GM19351 (cell line): ENCODE data around the gene PLCL1.
A peak's percentile ranks its signal among the peaks of the same experiment; 100 is the strongest.

Experiments
- ATAC-seq: cut with Tn5 transposase; IDR thresholded peaks from one replicate; pipeline ENCODE4 v1.9.1; 2021; ENCODE audit warnings: mild to moderate bottlenecking, moderate library complexity; ENCODE audit not compliant: unreplicated experiment

The PLCL1 gene

DNA sequence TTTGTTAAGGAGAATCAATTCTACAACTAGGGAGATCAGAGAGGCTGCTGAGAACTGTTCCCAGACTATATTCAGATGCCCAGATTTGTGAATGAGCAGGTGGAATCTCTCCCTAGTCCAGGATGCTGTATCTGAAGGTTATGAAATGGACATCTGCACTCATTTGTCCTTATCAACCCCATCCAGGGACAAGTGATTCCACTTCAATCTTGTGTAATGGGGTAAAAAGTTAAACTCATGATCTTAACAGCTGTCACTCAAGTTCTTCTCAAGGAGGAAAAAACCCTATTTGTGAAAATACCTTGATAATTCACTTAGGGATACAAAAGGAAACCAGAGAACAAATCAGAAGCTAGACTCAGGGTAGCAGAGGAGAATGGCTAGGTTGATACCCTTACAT is 144.8 kb downstream of the PLCL1 start:
- ATAC-seq, result no peak

DNA sequence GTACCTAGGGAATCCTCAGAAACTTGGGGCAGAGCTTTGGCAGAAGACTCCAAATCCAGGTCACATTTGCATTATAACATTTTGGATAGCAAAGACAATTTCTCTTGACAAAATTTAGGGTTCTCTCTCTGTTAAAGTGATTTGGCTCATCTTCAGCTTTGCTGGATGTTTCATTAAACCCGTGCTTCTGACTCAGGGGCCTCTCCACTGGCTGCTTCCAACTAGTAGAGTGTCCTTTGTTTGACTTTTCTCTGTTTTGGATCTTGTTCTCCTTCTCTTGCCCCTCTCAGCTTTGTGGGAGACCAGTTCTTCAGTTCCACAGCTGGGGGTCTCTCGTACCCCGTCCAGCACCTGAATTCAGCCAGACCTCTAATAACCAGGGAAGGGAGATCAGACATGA is 145.6 kb downstream of the PLCL1 start:
- no peak for ATAC-seq

DNA sequence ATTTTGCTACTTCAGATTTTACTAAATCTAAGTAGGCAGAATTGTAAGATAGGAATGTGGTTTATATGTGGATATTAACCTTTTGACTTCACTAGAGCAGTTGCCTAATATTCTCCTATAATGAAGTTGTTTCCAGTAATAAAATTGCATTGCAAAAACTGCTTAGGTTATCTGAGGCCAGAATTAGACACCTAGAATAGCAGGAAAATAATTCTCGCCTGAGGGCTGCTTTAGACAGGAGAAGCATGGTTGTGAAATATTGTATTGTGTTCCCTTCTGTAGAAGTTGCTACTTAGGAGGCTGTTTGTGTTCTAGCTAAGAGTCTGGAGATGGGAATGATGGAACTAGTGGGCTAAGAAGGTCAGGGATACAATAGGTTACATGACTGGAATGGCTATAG is 146.3 kb downstream of the PLCL1 start:
- ATAC-seq, result no peak

DNA sequence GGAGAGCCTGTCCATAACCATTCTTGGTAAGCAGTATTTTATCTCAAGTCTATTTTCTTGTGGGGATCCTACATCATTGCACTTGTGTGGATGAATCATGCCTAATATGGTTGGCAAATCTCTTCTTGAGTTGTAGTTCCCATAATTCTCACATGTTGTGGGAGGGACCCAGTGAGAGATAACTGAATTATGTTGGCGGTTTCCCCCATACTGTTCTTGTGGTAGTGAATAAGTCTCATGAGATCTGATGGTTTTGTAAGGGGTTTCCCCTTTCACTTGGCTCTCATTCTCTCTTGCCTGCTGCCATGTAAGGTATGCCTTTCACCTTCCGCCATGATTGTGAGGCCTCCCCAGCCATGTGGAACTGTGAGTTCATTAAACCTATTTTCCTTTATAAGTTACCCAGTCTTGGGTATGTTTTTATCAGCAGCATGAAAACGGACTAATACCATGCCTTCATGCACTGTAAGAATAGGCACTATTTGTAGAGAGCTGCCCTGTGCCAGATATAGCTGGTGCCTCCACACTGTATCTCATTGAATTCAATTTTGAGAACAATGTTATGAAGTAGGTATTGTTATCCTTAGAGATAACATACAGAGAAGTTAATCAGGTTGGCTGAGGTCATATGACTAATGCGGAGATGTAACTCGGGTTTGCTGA is 148.3 kb downstream of the PLCL1 start:
- ATAC-seq, result no peak

DNA sequence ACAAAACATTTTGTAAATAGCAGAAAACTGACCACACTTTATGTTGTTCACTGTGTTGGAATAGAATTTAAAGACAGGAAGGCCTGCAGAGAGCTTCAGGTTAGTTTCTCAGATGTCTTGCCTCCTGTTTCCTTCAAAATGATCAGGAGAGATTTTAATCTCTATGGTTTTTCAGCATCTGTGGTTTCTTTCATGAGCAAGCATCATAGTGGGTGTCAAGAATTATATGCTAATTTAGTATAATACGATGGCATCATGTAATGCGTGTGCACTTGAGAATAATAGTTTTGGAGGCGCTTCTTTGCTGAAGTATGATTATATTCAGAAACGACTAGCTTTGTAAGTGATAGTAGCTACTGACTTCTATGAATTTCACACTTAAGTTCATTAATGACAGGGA is 149.9 kb downstream of the PLCL1 start:
- no peak for ATAC-seq

DNA sequence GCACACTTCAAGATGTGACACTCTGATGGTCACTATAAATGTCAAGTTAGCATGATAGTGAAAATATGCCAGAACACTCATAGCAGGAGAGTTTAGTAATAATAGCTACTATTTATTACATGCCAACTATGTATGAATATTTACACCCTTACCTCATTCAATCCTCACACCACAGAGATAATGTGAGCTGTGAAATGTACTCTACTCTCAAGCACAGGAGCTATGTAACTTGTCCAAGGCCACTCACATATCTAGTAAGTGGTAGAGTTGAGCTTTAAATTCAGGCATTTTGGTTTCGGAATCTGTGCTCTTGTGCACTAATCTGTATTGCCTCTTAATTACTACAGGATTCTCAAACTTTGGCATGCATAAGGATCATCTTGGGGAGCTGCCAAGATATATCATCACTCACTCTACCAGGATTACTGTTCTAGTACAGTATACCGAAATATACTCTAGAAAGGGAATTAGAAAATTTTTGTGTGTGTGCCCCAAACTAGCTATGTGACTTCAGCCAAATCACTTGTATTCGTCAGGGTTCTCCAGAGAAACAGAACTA is 154.3 kb downstream of the PLCL1 start:
- ATAC-seq, result no peak

DNA sequence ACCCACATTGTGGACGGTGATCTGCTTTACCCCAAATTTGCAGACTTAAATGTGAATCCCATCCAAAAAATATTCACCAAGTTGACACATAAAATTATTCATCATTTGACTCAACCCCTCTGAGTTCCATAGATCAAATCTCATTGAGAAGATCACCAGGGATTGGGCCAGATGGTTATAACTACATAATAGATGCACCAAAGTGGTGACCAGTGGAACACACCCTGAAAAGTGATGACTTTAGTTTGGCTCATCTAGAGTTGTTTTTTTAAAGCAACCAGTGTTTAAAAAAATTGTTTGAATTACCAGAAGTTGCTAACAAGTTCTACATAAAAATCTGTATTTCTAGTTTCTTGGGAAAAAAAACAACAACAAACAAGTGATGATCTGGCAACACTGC is 155.0 kb downstream of the PLCL1 start:
- no peak for ATAC-seq

DNA sequence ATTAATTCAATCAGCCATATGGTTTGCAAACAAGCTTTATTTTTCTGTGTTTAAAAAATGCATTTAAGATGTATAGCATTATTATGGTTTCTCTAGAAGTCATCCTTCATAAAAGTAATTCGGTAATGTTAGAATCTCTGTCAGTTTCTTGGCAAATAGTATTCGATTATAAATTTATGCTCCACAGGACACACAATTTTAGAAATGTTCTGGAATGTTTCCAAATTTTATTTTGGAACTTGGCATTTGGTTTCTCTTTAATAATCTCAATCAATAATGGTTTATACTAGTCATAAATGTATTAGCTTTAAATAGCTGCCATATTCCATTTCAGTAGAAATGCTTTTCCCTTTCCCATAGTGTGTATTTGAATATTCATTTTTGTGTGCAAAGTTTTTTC is 156.4 kb downstream of the PLCL1 start:
- no peak for ATAC-seq

DNA sequence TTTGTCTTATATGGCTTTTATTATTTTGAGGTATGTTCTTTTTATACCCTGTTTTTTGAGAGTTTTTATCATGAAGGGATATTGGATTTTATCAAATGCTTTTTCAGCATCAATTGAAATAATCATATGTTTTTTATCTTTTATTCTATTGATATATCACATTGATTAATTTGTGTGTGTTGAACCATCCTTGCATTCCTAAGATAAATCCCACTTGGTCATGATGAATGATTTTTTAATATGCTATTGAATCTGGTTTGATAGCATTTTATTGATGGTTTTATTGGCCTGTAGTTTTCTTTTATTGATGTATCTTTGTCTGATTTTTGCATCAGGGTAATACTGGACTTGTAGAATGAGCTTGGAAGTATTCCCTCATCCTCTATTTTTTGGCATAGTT is 160.3 kb downstream of the PLCL1 start:
- ATAC-seq, result no peak

DNA sequence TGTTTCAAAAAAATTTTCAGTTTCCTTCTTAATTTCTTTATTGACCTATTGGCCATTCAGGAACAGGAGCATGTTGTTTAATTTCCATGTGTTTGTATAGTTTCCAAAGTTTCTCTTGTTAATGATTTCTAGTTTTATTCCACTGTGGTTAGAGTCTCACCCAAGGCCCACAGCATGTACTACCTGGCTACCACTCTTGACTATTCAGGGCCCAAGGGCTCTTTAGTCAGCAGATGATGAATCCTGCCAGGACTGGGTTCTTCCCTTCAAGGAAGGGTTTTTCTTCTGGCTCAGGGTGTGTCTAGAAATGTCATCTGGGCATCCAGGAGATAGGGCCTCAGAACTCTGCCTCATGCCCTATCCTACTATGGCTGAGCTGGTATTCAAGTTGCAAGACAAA is 161.4 kb downstream of the PLCL1 start:
- ATAC-seq, result no peak

DNA sequence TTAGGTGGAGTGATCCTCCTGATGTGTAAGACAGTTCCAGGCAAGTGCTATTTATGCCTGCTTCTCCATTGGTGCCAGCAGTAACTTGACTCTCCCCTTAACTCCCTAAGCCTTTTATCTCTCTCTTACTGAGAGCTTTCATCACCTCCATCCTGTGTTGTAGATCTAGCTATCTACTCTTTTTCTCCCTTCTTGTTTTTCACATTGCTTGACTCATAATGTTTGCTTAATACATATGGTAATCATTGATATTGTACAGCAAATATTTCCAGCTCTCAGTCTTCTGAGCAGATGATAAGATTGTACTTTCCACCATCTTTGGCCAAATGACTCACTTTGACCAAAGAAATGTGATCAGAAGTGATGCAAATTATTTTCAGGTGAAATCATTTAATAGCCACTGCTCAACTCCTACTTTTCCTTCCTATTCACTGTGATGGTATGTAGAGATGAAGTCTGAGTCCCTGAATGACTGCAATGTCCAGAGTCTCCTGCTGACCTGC is 165.0 kb downstream of the PLCL1 start:
- no peak for ATAC-seq

DNA sequence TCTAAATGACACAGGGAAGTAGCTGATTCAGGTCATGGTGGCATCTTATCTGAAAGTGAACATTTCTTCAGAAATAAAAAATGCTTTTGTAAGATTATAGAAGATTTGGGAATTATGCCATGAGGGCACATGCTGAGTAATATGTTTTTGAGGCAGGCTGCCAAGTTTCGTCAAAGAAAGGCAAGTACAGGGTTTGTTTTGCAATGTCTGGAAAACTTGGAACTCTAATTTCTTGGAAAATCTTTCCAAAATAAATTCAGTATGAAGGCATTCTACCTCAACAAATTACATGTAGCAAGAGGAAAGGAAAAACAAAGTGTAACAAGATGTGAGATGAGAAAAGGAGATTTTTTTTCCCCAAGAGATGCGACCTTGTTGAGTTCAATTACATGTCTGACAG is 167.7 kb downstream of the PLCL1 start:
- no peak for ATAC-seq

DNA sequence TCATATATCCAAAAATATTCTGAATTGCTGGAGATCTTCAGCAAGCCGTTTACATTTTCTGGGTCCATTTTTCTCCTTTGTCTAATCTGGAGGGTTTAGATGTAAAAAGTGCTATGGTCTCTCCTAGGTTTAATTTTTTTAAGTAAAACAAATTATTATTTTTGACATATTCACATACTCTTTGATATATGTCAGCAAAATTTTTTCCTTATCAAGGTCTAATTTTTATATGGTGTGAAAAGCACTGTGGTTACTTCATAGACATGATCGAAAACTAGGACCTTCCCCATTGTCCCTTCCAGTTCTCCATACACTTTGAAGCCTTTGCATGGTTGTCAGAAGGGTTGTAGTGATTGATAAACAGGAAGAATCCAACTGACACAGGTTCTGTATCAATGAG is 168.2 kb downstream of the PLCL1 start:
- ATAC-seq, result no peak

DNA sequence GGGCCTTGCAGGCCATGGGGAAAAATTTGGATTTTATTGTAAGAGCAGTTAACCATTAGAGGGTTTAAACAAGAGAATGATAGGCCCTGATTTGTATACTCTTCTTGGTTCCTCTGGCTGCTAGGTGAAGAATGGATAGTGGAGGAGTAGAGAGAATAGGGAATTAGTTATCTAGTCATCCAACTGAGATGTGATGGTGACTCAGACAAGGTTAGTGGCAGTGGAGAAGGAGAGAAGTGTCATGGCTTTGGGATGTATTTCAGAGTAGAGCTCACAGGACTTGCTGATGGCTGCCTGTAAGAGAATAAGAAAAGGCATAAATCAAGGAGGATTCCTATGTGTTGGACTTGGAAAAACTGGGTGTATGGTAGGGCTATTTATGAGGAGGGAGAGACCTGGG is 169.4 kb downstream of the PLCL1 start:
- no peak for ATAC-seq

DNA sequence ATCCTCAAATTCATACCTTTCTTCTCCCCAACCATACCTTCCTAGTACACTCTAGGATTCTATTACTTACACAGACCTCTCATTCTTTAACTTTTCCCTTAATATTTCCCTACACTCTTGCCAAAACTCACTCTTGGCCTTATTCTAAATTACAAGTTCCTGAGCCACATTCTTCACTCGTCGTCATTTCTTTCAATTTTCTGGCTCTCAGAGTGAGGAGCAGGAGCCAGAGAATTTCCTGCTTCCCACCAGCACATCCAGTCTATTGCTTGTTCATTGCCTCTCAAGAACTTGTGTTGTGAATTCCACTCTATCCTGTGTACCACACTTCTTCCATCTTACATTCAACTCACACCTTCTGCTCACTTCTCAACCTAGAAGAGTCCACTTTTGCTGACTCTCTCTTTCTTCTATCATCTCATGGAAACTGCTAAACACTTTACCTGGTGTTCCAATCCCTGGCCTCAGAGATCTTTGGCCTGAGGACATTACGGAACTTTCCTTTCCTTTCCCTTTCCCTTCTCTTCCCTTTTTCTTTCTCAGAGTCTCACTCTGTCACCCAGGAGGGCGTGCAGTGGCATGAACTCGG is 171.6 kb downstream of the PLCL1 start:
- no peak for ATAC-seq

DNA sequence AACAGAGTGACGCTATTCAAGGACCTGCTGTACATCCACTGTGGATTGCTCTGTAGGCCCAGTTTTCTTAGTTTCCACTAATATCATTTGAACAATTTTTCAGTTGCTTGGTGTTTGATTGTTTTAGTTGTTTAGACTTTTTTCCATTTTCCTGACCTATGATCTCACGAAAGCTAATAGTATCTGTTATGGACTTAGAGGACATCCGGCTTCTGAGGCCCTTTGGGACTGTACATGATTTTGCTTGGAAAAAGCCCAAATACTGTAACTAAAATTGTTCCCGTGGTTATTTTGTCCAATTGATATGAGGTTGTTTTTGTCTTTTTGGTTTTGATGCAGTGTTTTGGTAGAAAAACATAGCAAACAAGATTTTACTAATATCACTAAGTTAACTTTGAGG is 174.6 kb downstream of the PLCL1 start:
- no peak for ATAC-seq

DNA sequence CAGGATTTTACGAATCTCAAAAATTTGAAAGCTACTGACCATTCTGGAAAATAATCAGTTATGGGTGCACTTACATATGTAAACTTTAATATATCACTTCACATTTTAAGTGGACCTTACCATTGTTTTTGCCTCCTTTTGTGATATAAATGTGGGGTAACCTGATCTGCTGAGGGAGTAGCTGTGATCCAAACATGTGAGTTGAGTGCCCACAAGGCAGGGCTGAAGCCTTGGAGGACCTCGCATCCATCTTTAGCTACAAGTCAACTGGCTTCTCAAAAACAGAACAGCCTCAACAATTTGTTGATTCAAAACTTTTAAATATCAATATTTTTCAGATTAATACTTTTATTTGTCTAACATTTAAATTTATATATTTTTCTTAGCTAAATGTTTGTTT is 178.2 kb downstream of the PLCL1 start:
- no peak for ATAC-seq

DNA sequence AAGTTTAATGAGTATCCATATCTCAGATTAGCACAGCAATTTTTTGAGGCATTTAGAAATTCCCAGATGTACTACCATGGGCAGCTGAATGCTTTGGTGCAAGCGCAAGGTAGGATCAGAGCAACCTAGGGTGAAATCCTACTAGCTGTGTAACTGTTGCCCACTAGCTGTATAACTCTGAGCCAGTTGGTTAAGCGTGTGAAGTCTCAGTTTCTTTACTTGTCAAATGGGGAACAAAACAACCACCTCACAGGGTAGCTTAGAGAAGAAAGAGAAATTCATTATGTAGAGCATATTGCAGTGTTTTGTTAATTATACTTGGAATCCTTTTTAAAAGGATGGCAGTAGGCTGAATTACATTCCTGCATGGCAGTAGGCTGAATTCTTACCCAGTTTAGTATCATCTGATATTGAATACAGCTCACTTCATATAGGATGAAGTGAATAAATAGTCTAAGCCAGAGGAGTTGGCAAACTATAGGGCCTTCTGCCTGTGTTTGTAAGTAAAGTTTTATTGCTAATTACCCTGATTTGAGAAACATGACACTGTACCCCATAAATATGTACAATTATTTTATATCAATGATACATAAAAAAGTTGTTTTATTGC is 180.7 kb downstream of the PLCL1 start:
- no peak for ATAC-seq

DNA sequence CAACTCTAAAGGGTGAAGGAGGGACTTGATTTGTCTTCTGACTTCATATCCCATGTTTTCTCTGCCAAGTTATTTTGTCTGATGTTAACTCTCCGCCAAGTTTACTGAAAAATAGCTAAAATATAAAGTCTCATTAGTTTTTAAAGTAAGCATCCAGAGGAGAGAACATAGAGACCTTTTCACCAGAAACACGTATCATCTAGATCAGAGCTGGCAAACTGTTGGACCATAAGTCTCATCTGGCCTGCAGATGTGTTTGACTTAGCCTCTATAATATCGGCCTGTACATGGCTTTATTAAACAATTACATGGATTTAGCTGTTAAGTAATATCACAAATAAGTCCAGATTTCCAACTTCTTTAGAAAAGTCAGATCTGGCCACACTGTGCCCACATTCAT is 182.6 kb downstream of the PLCL1 start:
- no peak for ATAC-seq

DNA sequence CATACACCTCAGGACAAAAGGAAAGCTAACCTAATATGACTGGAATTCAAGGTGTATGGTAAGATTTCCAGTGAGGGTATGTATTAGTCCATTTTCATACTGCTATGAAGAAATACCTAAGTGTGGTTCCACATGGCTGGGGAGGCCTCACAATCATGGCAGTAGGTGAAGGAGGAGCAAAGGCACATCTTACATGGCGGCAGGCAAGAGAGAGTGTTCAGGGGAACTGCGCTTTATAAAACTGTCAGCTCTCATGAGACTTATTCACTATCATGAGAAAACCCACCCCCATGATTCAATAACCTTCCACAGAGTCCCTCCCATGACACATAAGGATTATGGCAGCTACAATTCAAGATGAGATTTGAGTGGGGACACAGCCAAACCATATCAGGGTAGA is 186.0 kb downstream of the PLCL1 start:
- ATAC-seq, result no peak

DNA sequence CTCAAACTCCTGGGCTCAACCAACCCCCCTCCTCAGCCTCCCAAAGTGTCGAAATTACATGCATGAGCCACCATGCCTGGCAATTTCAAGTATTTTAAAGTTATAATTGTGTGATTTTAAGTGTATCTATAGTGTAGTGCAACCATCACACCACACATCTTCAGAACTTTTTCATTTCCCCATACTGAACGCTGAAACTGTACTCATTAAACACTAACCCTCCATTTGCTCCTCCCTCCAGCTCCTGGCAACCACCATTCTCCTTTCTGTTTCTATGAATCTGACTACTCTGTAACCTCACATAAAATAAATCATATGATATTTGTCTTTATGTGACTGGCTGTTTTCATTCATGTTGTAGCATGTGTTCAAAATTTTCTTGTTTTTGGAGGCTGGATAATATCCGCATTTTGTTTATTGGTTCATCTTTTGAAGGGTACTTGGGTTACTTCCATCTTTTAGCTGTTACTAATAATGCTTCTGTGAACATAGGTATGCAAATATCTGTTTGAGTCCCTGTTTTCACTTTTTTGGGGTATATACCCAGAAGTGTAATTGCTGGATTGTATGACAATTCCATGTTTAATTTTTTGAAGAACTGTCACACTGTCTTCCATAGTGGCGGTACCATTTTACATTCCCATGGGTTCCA is 188.2 kb downstream of the PLCL1 start:
- ATAC-seq, result peak; percentile 89

DNA sequence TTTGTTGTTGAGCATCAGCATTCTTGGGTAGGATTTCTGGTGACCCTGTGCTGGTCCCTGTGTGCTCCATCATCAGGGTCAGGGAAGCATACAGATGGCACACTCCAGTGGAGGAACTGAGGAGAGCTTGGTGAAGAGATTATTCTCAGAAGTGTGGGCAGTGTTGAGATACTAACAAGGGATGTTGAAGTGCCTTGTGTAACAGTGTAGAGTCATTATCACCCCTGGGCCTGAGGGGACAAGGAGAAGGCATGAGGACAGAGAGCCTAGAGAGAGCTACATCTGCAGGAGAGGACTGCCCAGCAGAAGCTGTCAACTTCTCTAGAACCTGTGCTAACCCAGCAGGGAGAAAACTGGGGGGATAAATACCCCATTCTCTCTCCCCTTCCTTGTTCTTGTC is 189.0 kb downstream of the PLCL1 start:
- ATAC-seq, result peak; percentile 37
